ENCODE data around the gene ALX3. TPM values are rescaled to one million over a fixed set of nuclear protein-coding genes. Genes with fewer than 3 reads are reported as not detected.
"Not testable (repeated sequence)": the region's sequence is repeated elsewhere in the genome, so short reads cannot be mapped to it uniquely, and the experiment has no call there.

ALX3 gene
- total and polyA plus RNA-seq, 2 of the 4 experiments (the other 2 are of a cell fraction): not detected

DNA sequence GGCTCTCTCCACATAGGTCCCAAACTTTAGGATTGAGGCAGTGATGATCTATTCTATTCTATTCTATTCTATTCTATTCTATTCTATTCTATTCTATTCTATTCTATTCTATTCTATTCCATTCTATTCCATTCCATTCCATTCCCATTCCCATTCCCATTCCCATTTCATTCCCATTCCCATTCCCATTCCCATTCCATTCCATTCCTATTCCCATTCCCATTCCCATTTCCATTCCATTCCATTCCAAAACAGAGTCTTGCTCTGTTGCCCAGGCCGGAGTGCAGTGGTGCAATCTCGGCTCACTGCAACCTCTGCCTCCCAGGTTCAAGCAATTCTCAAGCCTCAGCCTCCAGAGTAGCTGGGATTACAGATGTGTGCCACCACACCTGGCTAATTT, 9.5 kb upstream of the ALX3 start:
- in situ Hi-C loops (cut with MboI; ENCODE audit: low sequenced_read_pairs); H2AK9ac ChIP-seq (replicated peaks; ENCODE audit: low read depth, low read length, poor library complexity); H2AFZ ChIP-seq (replicated peaks; ENCODE audit: low read length, poor library complexity); H3K4me1 ChIP-seq (ENCODE audit: control insufficient read depth, insufficient read depth, low read length); H4K91ac ChIP-seq (ENCODE audit: insufficient read depth, low read depth, low read length); H3K9ac ChIP-seq (ENCODE audit: low read depth, low read length); H2BK20ac ChIP-seq (ENCODE audit: low read depth, low read length); H2BK5ac ChIP-seq (ENCODE audit: low read depth, low read length, poor library complexity, severe bottlenecking); CTCF ChIA-PET; H3K4ac ChIP-seq (ENCODE audit: low read depth, low read length); H4K8ac ChIP-seq (ENCODE audit: low read depth in 2 of 2, low read length in 2 of 2); H2AK5ac ChIP-seq (ENCODE audit: low read depth, low read length); H3K36me3 ChIP-seq (ENCODE audit: control insufficient read depth, insufficient read depth, low read length); H4K5ac ChIP-seq (ENCODE audit: low read depth, low read length); H3K14ac ChIP-seq (replicated peaks; ENCODE audit: low read depth, low read length); H3K27ac ChIP-seq (ENCODE audit: insufficient read depth, low read length); intact Hi-C loops (cut with micrococcal nuclease); H3K4me3 ChIP-seq (ENCODE audit: insufficient read depth, low read depth, low read length); H3K18ac ChIP-seq (ENCODE audit: low read depth, low read length); H3K79me1 ChIP-seq (ENCODE audit: low read depth in 1 of 2, low read length in 2 of 2); POLR2A ChIA-PET (ENCODE audit: unreplicated experiment); H3K23ac ChIP-seq (ENCODE audit: low read depth, low read length); H3K56ac ChIP-seq (ENCODE audit: extremely low read depth, insufficient read depth, low read length); H3K9me1 ChIP-seq (ENCODE audit: insufficient read depth, low read length); H4K20me1 ChIP-seq (ENCODE audit: insufficient read depth, low read length); H2BK120ac ChIP-seq (ENCODE audit: low read depth, low read length); BruUV-seq (replicated peaks); DNase-seq; H3K4me2 ChIP-seq (ENCODE audit: low read depth, low read length); H3K9me3 ChIP-seq (ENCODE audit: control insufficient read depth, insufficient read depth, low read length); H2BK15ac ChIP-seq (ENCODE audit: low read depth, low read length); ATAC-seq (ENCODE audit: low read depth); dilution Hi-C loops (cut with HindIII; ENCODE audit: low sequenced_read_pairs, unreplicated experiment): not testable (repeated sequence)
- WGBS, 2 experiments (ENCODE audit: extremely low coverage in 2 of 2, insufficient read length in 1 of 2): 100% methylated on average over 1 of the region's 2 CpGs; no CpG with 5 or more reads in 1 of the 2 experiments
- peaks cover 85% of the 10 kb centered on the region for H3K27me3 ChIP-seq (ENCODE audit: control insufficient read depth, insufficient read depth, low read length)
